Ovary (tissue), 3 donors: ENCODE data around the gene CHAC2.

Experiments used
- EP300 ChIP-seq: sonication (generic); formaldehyde crosslinking; IDR thresholded peaks from one replicate; pipeline ENCODE4 v1.6.1; 2017; ENCODE audit warnings: antibody characterized with exemption
- POLR2A ChIP-seq: fragments of 450-650 bp; IDR thresholded peaks from one replicate; pipeline ENCODE4 v1.6.1; 2017; ENCODE audit warnings: antibody characterized with exemption, mild to moderate bottlenecking, moderate library complexity
- TF ChIP-seq, protein P1 (sequence below), 3 donors: fragments of 450-650 bp in 2 of 3; fragments of 200-600 bp in 1 of 3; IDR thresholded peaks; one replicate each; pipeline versions ENCODE4 v1.5.1 to v1.8.0; 2016 to 2022; ENCODE audit warnings: antibody characterized with exemption in 3 of 3, mild to moderate bottlenecking in 1 of 3
- donor health status: DM: no; HTN: no; CAD: no.

DNA sequence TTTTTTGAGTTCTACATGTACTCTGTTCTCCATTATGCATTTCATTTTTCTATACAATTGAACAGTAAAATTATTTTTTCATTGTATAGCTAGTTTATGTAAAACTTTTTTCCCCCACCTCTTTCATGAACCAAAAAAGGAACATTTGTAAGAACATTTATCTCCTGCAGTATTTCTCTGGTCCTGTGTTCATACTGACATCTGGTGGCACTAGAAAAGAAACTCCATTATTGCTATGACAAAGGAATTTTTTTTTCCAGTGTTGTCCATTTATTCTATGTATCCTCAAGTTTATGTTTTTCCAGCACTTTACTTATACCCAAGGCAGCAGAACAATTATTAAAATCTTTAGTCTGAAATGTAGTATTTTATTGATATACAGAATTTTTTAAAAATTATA is 27.4 kb upstream of the CHAC2 start:
- TF ChIP-seq, protein P1, sequence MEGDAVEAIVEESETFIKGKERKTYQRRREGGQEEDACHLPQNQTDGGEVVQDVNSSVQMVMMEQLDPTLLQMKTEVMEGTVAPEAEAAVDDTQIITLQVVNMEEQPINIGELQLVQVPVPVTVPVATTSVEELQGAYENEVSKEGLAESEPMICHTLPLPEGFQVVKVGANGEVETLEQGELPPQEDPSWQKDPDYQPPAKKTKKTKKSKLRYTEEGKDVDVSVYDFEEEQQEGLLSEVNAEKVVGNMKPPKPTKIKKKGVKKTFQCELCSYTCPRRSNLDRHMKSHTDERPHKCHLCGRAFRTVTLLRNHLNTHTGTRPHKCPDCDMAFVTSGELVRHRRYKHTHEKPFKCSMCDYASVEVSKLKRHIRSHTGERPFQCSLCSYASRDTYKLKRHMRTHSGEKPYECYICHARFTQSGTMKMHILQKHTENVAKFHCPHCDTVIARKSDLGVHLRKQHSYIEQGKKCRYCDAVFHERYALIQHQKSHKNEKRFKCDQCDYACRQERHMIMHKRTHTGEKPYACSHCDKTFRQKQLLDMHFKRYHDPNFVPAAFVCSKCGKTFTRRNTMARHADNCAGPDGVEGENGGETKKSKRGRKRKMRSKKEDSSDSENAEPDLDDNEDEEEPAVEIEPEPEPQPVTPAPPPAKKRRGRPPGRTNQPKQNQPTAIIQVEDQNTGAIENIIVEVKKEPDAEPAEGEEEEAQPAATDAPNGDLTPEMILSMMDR (IDR thresholded peaks at IDR 0.05), result no peak
- no peak for TF ChIP-seq EP300
- no peak for TF ChIP-seq POLR2A
